Smooth muscle cell of the brain vasculature (primary cell): ENCODE results near the gene SERPING1.
A peak's percentile ranks its signal among the peaks of the same experiment; 100 is the strongest.

ENCODE experiments used
- DNase-seq: peaks from one replicate; pipeline ENCODE4 v3.0.0-alpha.2; 2012; ENCODE audit warnings: low read depth, low spot score

Gene SERPING1

GRCh38 chr11:57638005-57638781 is 40.7 kb downstream of the SERPING1 start:
- DNase-seq: peak; percentile 61

- no peak for DNase-seq
Observed at GRCh38 chr11:57638811-57639320, 41.4 kb downstream of the SERPING1 start.

- peak; percentile 86 for DNase-seq
Observed at GRCh38 chr11:57639321-57640067, 42.0 kb downstream of the SERPING1 start.

- DNase-seq: no peak
Observed at GRCh38 chr11:57640068-57640800, 42.7 kb downstream of the SERPING1 start.

GRCh38 chr11:57641011-57641807 is 43.7 kb downstream of the SERPING1 start:
- no peak for DNase-seq

GRCh38 chr11:57643802-57644201 is 46.3 kb downstream of the SERPING1 start:
- DNase-seq: no peak

GRCh38 chr11:57644748-57645688 is 47.5 kb downstream of the SERPING1 start:
- DNase-seq: no peak

GRCh38 chr11:57645689-57646085 is 48.2 kb downstream of the SERPING1 start:
- no peak for DNase-seq

GRCh38 chr11:57646194-57646798 is 48.8 kb downstream of the SERPING1 start:
- DNase-seq: no peak

GRCh38 chr11:57646799-57647303 is 49.4 kb downstream of the SERPING1 start:
- DNase-seq: no peak

GRCh38 chr11:57647372-57647771 is 49.9 kb downstream of the SERPING1 start:
- no peak for DNase-seq

- DNase-seq: no peak
Observed at GRCh38 chr11:57647960-57648800, 50.7 kb downstream of the SERPING1 start.

GRCh38 chr11:57648801-57649735 is 51.6 kb downstream of the SERPING1 start:
- no peak for DNase-seq

GRCh38 chr11:57649826-57650738 is 52.6 kb downstream of the SERPING1 start, which contains the start of gene YPEL4:
Gene YPEL4, minus strand, starts transcription at chr11:57649912. Its CDS starts 2,805 bp downstream, at chr11:57647107.
- DNase-seq: no peak

- DNase-seq: no peak
Observed at GRCh38 chr11:57650739-57651090, 53.2 kb downstream of the SERPING1 start.

- no peak for DNase-seq
Observed at GRCh38 chr11:57651408-57651807, 53.9 kb downstream of the SERPING1 start.
